Sigmoid colon (tissue), 7 donors: Measurements from ENCODE around the gene RBM6. TPM values are rescaled to one million over a fixed set of nuclear protein-coding genes. Genes with fewer than 3 reads are reported as not detected.
"Not testable (repeated sequence)": the region's sequence is repeated elsewhere in the genome, so short reads cannot be mapped to it uniquely, and the experiment has no call there.

ENCODE experiments used
- DNase-seq: peaks from one replicate; pipeline ENCODE4 v3.0.0-alpha.2; 2019
- H3K27ac ChIP-seq, 4 donors: fragments of 200-600 bp; sonication (generic); one replicate each; pipeline ENCODE4 v1.5.1; 2016 to 2019; ENCODE audit warnings: mild to moderate bottlenecking in 1 of 4
- H3K27me3 ChIP-seq, 3 donors: fragments of 200-600 bp; sonication (generic); one replicate each; pipeline ENCODE4 v1.5.1; 2019; ENCODE audit warnings: mild to moderate bottlenecking in 1 of 3
- H3K36me3 ChIP-seq, 4 donors: fragments of 200-600 bp; sonication (generic); one replicate each; pipeline ENCODE4 v1.5.1; 2016 to 2019
- H3K4me1 ChIP-seq, 4 donors: fragments of 200-600 bp; sonication (generic); one replicate each; pipeline ENCODE4 v1.5.1; 2017 to 2019
- H3K4me3 ChIP-seq, 4 donors: fragments of 200-600 bp; sonication (generic); one replicate each; pipeline ENCODE4 v1.5.1; 2017 to 2019; ENCODE audit warnings: mild to moderate bottlenecking in 2 of 4, moderate library complexity in 1 of 4
- H3K9me3 ChIP-seq, 4 donors: fragments of 200-600 bp in 3 of 4; sonication (generic) in 3 of 4; one replicate each; pipeline versions ENCODE4 v1.5.1 to v1.6.1; 2013 to 2019
- CTCF ChIP-seq, 4 experiments: fragments of 450-650 bp in 3 of 4; fragments of 200-600 bp in 1 of 4; IDR thresholded peaks; one replicate each; pipeline ENCODE4 v1.5.1; 2016 to 2019; ENCODE audit warnings: antibody characterized with exemption in 4 of 4, mild to moderate bottlenecking in 3 of 4, moderate library complexity in 2 of 4
- EP300 ChIP-seq, 4 donors: sonication (generic); formaldehyde crosslinking; IDR thresholded peaks; one replicate each; pipeline ENCODE4 v1.6.1; 2017; ENCODE audit warnings: antibody characterized with exemption in 4 of 4
- POLR2A ChIP-seq, 2 donors: fragments of 450-650 bp; IDR thresholded peaks; one replicate each; pipeline ENCODE4 v1.6.1; 2016; ENCODE audit warnings: antibody characterized with exemption in 2 of 2, mild to moderate bottlenecking in 2 of 2, moderate library complexity in 2 of 2
- POLR2AphosphoS5 ChIP-seq, 4 donors: sonication (generic); formaldehyde crosslinking; IDR thresholded peaks; one replicate each; pipeline ENCODE4 v1.6.1; 2017; ENCODE audit warnings: antibody characterized with exemption in 4 of 4
- WGBS, 2 donors: extraction: QIAGEN DNeasy Blood & Tissue Kit; methylation state at CpG; one replicate each; pipeline ENCODE4 v1.1.7; 2013; 5-methylcytosine and 5-hydroxymethylcytosine counted together
- intact Hi-C: fragments of 100-400 bp; cut with DNase I; formaldehyde crosslinking; loops from one replicate; pipeline ENCODE4 v1.15.1; 2023
- polyA plus RNA-seq, 3 donors: library from polyadenylated mRNA; stranded (reverse); fragments of 200-250 nt; gene quantifications; one replicate each; pipeline ENCODE4 v1.2.3, GENCODE V29; 2013
- total RNA-seq, 4 donors: library from RNA; depleted of rRNA; stranded (reverse); fragments of >200 nt; gene quantifications; one replicate each; pipeline ENCODE4 v1.1.0, GENCODE V29; 2016
- donor health status: healthy with polysubstance abuse.
- donor health status: Bipolar disorder and iron deficiency.
- donor health status: healthy.

Gene RBM6
- total and polyA plus RNA-seq, 7 donors = 13.6 to 215 (median 78.0) TPM

GRCh38 chr3:50078091-50078490 lies 138.1 kb downstream of the RBM6 start:
- no peaks in the 10 kb centered on the region for H3K9me3 ChIP-seq
- TF ChIP-seq EP300 (IDR thresholded peaks at IDR 0.05) (no peak), POLR2A (IDR thresholded peaks at IDR 0.05) (no peak), CTCF (IDR thresholded peaks at IDR 0.05) (no peak), POLR2AphosphoS5 (IDR thresholded peaks at IDR 0.05) (no peak)
- no peaks in the 10 kb centered on the region for H3K27me3 ChIP-seq
- H3K27ac ChIP-seq = no peak overlapping the region
- H3K4me1 ChIP-seq = no peaks in the 10 kb centered on the region
- 96 to 97% methylated on average over 1 of the region's 1 CpG for WGBS, 2 donors
- no peak overlapping the region for H3K4me3 ChIP-seq
- no peak for DNase-seq
- intact Hi-C loops = no loop called here
- H3K36me3 ChIP-seq = peaks cover 8 to 48% (median 33%) of the 10 kb centered on the region in 4 donors

- Histone ChIP-seq H3K9me3 (no peaks in the 10 kb centered on the region), H3K4me1 (no peaks in the 10 kb centered on the region), H3K4me3 (no peak overlapping the region), H3K27me3 (no peaks in the 10 kb centered on the region), H3K27ac (no peak overlapping the region), H3K36me3 (peaks cover 8 to 42% (median 28%) of the 10 kb centered on the region in 4 donors)
- DNase-seq = no peak
- no peak for TF ChIP-seq CTCF (IDR thresholded peaks at IDR 0.05)
- TF ChIP-seq EP300 (IDR thresholded peaks at IDR 0.05) = no peak
- TF ChIP-seq POLR2A (IDR thresholded peaks at IDR 0.05) = no peak
- no peak for TF ChIP-seq POLR2AphosphoS5 (IDR thresholded peaks at IDR 0.05)
- WGBS, 2 donors = 36 to 40% methylated on average over 1 of the region's 1 CpG
- intact Hi-C loops = no loop called here
Observed at GRCh38 chr3:50078622-50079021, 138.7 kb downstream of the RBM6 start.

GRCh38 chr3:50084951-50085350 lies 145.0 kb downstream of the RBM6 start:
- H3K4me1 ChIP-seq, H3K9me3 ChIP-seq, DNase-seq, H3K36me3 ChIP-seq, H3K4me3 ChIP-seq, H3K27me3 ChIP-seq, H3K27ac ChIP-seq, intact Hi-C loops: not testable (repeated sequence)
- WGBS, 2 donors = 96% methylated on average over 22 to 28 of the region's 33 CpGs

GRCh38 chr3:50088725-50089608 lies 149.0 kb downstream of the RBM6 start, which contains the start of gene RBM5:
Gene RBM5, plus strand, starts transcription at chr3:50088919. Its CDS starts 1,516 bp downstream, at chr3:50090435.
- 0% methylated on average over 61 of the region's 61 CpGs for WGBS, 2 donors
- Histone ChIP-seq H3K4me3 (peak within 1 kb of the TSS; percentile 85 to 100 (median 89)), H3K27ac (peak within 1 kb of the TSS; percentile 88 to 98 (median 94)), H3K36me3 (peaks cover 18 to 38% (median 31%) of the 10 kb centered on the region in 4 donors), H3K4me1 (peaks cover 2 to 27% (median 17%) of the 10 kb centered on the region in 4 donors), H3K27me3 (no peaks in the 10 kb centered on the region), H3K9me3 (no peaks in the 10 kb centered on the region)
- DNase-seq = peak; percentile 96
- intact Hi-C loops = no loop called here
- no peak for TF ChIP-seq CTCF (IDR thresholded peaks at IDR 0.05)
- TF ChIP-seq POLR2A (IDR thresholded peaks at IDR 0.05) = peak; percentile 59 to 66
- no peak for TF ChIP-seq EP300 (IDR thresholded peaks at IDR 0.05)
- peak; percentile 77 to 92 (median 89) for TF ChIP-seq POLR2AphosphoS5 (IDR thresholded peaks at IDR 0.05)

- Histone ChIP-seq H3K9me3 (no peaks in the 10 kb centered on the region), H3K4me1 (peaks cover 2 to 27% (median 17%) of the 10 kb centered on the region in 4 donors), H3K4me3 (peak overlapping the region; percentile 85 to 100 (median 89)), H3K36me3 (peaks cover 21 to 44% (median 37%) of the 10 kb centered on the region in 4 donors), H3K27me3 (no peaks in the 10 kb centered on the region), H3K27ac (peak overlapping the region; percentile 88 to 98 (median 94))
- intact Hi-C loops = no loop called here
- WGBS, 2 donors = 0 to 1% methylated on average over 16 of the region's 16 CpGs
- no peak for TF ChIP-seq CTCF (IDR thresholded peaks at IDR 0.05)
- no peak for TF ChIP-seq POLR2A (IDR thresholded peaks at IDR 0.05)
- no peak for TF ChIP-seq EP300 (IDR thresholded peaks at IDR 0.05)
- no peak for TF ChIP-seq POLR2AphosphoS5 (IDR thresholded peaks at IDR 0.05)
- no peak for DNase-seq
Observed at GRCh38 chr3:50089609-50089945, 149.6 kb downstream of the RBM6 start.
